Ishikawa (cell line): Measurements from ENCODE around the gene NPY.
A peak's percentile ranks its signal among the peaks of the same experiment; 100 is the strongest.

ENCODE experiments used
- CEBPB ChIP-seq: IDR thresholded peaks from 2 replicates; pipeline ENCODE4 v1.6.1; 2012
- CREB1 ChIP-seq: IDR thresholded peaks from 2 replicates; pipeline ENCODE4 v1.6.1; 2012; ENCODE audit warnings: low read depth
- EGR1 ChIP-seq: IDR thresholded peaks from 2 replicates; pipeline ENCODE4 v1.6.1; 2012
- EP300 ChIP-seq: IDR thresholded peaks from 2 replicates; pipeline ENCODE4 v1.6.1; 2012; ENCODE audit warnings: borderline replicate concordance
- FOXM1 ChIP-seq: IDR thresholded peaks from 2 replicates; pipeline ENCODE4 v1.6.1; 2012; ENCODE audit warnings: low read depth, borderline replicate concordance
- NFIC ChIP-seq: IDR thresholded peaks from 2 replicates; pipeline ENCODE4 v1.6.1; 2012
- RAD21 ChIP-seq: IDR thresholded peaks from 2 replicates; pipeline ENCODE4 v1.6.1; 2012; ENCODE audit warnings: low read depth
- TAF1 ChIP-seq: IDR thresholded peaks from 2 replicates; pipeline ENCODE4 v1.6.1; 2012; ENCODE audit warnings: low read depth, mild to moderate bottlenecking
- TCF12 ChIP-seq: IDR thresholded peaks from 2 replicates; pipeline ENCODE4 v1.6.1; 2012; ENCODE audit warnings: low read depth
- TEAD4 ChIP-seq: IDR thresholded peaks from 2 replicates; pipeline ENCODE4 v1.6.1; 2012
- YY1 ChIP-seq: IDR thresholded peaks from 2 replicates; pipeline ENCODE4 v1.6.1; 2012; ENCODE audit warnings: low read depth
- ZBTB7A ChIP-seq: IDR thresholded peaks from 2 replicates; pipeline ENCODE4 v1.6.1; 2012; ENCODE audit warnings: low read depth
- TF ChIP-seq, protein P1 (sequence below): IDR thresholded peaks from 2 replicates; pipeline ENCODE4 v1.6.1; 2012
- TF ChIP-seq, protein P2 (sequence below): IDR thresholded peaks from 2 replicates; pipeline ENCODE4 v1.6.1; 2012; ENCODE audit warnings: low read depth, mild to moderate bottlenecking
- TF ChIP-seq, protein P3 (sequence below): IDR thresholded peaks from 2 replicates; pipeline ENCODE4 v1.6.1; 2012

NPY gene

GRCh38 chr7:24284699-24285506 is 913 bp downstream of the NPY start:
- TF ChIP-seq RAD21 (no peak), EP300 (no peak), CEBPB (no peak), ZBTB7A (no peak), TCF12 (no peak), YY1 (no peak), FOXM1 (no peak)
- TF ChIP-seq, protein P1, sequence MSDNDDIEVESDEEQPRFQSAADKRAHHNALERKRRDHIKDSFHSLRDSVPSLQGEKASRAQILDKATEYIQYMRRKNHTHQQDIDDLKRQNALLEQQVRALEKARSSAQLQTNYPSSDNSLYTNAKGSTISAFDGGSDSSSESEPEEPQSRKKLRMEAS: no peak
- TF ChIP-seq, protein P2, sequence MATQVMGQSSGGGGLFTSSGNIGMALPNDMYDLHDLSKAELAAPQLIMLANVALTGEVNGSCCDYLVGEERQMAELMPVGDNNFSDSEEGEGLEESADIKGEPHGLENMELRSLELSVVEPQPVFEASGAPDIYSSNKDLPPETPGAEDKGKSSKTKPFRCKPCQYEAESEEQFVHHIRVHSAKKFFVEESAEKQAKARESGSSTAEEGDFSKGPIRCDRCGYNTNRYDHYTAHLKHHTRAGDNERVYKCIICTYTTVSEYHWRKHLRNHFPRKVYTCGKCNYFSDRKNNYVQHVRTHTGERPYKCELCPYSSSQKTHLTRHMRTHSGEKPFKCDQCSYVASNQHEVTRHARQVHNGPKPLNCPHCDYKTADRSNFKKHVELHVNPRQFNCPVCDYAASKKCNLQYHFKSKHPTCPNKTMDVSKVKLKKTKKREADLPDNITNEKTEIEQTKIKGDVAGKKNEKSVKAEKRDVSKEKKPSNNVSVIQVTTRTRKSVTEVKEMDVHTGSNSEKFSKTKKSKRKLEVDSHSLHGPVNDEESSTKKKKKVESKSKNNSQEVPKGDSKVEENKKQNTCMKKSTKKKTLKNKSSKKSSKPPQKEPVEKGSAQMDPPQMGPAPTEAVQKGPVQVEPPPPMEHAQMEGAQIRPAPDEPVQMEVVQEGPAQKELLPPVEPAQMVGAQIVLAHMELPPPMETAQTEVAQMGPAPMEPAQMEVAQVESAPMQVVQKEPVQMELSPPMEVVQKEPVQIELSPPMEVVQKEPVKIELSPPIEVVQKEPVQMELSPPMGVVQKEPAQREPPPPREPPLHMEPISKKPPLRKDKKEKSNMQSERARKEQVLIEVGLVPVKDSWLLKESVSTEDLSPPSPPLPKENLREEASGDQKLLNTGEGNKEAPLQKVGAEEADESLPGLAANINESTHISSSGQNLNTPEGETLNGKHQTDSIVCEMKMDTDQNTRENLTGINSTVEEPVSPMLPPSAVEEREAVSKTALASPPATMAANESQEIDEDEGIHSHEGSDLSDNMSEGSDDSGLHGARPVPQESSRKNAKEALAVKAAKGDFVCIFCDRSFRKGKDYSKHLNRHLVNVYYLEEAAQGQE: no peak

- no peak for TF ChIP-seq NFIC
- TF ChIP-seq RAD21: peak; percentile 85
- no peak for TF ChIP-seq CREB1
- TF ChIP-seq, protein P2: no peak
- no peak for TF ChIP-seq YY1
These were observed 6.1 kb downstream of the NPY start for GRCh38 chr7:24290004-24290641.

GRCh38 chr7:24291271-24291670 is 7.3 kb downstream of the NPY start:
- TF ChIP-seq FOXM1: no peak
- TF ChIP-seq, protein P2: no peak
- TF ChIP-seq ZBTB7A: no peak
- TF ChIP-seq TEAD4: no peak
- no peak for TF ChIP-seq NFIC
- TF ChIP-seq, protein P1: no peak
- no peak for TF ChIP-seq CREB1
- no peak for TF ChIP-seq EP300
- TF ChIP-seq RAD21: no peak
- TF ChIP-seq CEBPB: no peak
- TF ChIP-seq YY1: no peak
- TF ChIP-seq TCF12: no peak
- no peak for TF ChIP-seq EGR1
- no peak for TF ChIP-seq TAF1
- TF ChIP-seq, protein P3, sequence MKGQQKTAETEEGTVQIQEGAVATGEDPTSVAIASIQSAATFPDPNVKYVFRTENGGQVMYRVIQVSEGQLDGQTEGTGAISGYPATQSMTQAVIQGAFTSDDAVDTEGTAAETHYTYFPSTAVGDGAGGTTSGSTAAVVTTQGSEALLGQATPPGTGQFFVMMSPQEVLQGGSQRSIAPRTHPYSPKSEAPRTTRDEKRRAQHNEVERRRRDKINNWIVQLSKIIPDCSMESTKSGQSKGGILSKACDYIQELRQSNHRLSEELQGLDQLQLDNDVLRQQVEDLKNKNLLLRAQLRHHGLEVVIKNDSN: no peak

DNA sequence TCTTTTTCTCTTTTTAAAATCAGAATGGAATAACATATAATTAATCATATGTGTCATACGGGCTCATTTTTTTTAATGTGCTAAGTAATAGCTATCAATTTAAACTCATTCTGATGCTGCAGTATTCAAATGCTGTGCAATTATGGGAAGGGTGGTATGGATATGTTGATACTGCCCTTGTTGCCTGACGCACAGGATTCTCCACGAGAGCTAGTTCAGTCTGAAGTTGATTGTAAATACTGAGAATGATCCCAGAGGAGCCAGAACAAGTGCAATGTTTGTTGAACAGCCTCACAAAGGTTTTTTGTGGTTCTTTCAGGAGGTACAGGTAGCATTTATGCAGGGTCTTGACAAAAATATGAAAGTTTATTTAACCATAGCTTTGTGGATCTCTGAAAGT is 13.4 kb downstream of the NPY start:
- TF ChIP-seq, protein P2: no peak
- TF ChIP-seq FOXM1: no peak
- no peak for TF ChIP-seq NFIC
- no peak for TF ChIP-seq TCF12
- no peak for TF ChIP-seq CREB1
- no peak for TF ChIP-seq EP300
- no peak for TF ChIP-seq TEAD4
- no peak for TF ChIP-seq TAF1
- TF ChIP-seq RAD21: no peak
- no peak for TF ChIP-seq CEBPB
- no peak for TF ChIP-seq ZBTB7A
- no peak for TF ChIP-seq YY1
- TF ChIP-seq, protein P3: no peak
- TF ChIP-seq, protein P1: no peak
